HG03432 (cell line): ENCODE measurements around the gene PRKAR2B.
"Not testable (repeated sequence)": the region's sequence is repeated elsewhere in the genome, so short reads cannot be mapped to it uniquely, and the experiment has no call there.

ENCODE experiments used
- ATAC-seq: cut with Tn5 transposase; IDR thresholded peaks from one replicate; pipeline ENCODE4 v1.9.1; 2021; ENCODE audit warnings: mild to moderate bottlenecking, moderate library complexity; ENCODE audit not compliant: unreplicated experiment

Gene PRKAR2B

GRCh38 chr7:107076781-107077698 lies 32.5 kb downstream of the PRKAR2B start:
- ATAC-seq, result no peak

- no peak for ATAC-seq
Observed at GRCh38 chr7:107077699-107078516, 33.4 kb downstream of the PRKAR2B start.

GRCh38 chr7:107078517-107078966 lies 34.0 kb downstream of the PRKAR2B start:
- no peak for ATAC-seq

DNA sequence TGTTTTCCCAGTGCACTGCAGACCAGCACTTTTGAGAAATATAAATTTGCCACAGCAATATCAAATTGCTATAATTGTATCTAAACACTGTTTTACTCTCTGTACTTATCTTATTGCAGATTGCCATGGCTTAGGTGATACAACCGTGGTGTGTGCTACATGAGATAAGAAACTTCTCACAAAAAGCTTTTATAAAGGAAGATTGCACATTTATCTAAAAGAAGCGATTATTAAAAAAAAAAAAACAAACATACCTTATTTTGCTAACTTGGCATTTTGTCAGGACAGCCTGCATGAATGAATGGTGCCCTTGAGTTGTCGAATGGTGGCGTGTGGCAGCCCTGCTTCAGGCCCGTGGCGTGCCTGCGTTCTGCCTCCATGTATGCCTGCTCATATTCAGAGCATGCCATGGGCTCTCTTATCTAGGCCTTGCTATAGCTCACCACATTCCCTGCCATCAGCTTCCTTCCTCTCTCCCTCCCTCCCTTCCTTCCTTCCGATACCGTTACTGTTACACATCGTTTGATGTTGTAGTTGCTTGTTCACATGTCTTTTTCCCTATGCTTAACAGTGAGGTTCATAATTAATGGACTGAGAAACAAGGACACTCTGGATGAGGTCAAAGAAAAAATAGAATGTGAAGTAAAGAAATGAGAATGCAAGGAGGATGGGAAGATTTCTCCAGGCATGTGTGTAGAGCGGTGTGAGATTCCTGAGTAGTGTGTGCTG lies 34.9 kb downstream of the PRKAR2B start:
- no peak for ATAC-seq

DNA sequence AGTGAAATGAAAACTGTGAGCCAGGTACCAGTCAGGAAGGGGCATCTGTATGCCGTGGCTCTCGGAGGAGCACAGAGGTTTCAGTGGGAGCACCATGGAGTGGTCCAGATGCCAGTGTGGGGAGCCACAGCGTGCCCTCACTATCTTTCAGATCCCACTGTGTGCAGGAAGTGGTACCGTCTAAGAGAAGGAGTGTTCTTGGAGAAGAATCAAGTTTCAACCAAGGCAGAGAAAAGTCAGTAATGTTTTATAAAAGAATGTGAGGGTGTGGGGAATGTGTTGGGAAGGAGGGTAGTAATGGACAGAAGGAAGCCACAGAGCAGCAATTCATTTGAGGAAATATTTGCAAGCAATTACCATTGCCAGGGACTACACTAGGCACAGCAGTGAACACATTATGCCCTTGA lies 35.6 kb downstream of the PRKAR2B start:
- no peak for ATAC-seq

GRCh38 chr7:107080533-107080932 lies 36.0 kb downstream of the PRKAR2B start:
- ATAC-seq, result no peak

- no peak for ATAC-seq
Observed at GRCh38 chr7:107085180-107085579, 40.7 kb downstream of the PRKAR2B start.

- no peak for ATAC-seq
Observed at GRCh38 chr7:107089627-107090026, 45.1 kb downstream of the PRKAR2B start.

DNA sequence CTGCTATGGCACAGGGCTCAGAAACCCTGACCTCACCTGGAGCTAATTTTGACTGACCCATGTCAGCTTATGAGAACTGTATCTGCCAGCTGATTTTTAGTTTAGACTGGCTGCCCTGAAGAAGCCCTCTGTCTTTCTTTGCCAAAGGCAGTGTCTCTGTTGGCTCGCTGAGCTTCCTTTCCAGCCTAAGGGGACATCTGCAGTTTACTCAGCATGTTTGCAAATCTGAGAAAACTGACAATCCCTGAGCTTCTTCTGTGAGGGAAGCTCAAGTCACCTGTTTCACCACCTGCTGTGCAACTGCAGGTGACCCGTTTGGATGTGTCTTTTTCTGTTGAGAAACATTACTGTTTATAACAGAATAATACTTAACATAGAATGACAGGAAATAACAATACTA lies 46.0 kb downstream of the PRKAR2B start:
- no peak for ATAC-seq

DNA sequence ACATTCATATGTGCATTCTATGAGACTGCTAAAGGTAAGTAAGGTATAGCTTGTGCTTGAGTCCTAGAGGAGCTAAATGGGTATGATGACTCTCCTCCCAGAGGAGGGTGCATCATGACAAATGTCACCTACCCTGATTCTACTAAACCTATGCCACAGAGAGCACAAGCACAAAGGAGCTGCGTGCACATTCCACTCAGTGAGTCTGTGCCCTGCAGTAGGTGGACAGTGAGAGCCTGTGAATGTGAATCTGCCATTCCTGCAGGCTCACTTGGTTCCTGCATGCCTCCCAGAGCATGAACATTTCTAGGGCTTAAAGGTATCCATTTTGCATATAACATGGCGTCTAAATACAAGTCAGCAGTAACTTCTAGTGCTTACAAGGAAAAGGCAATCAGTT lies 46.8 kb downstream of the PRKAR2B start:
- ATAC-seq, result no peak

- ATAC-seq, result not testable (repeated sequence)
Observed at GRCh38 chr7:107093671-107094070, 49.2 kb downstream of the PRKAR2B start.

GRCh38 chr7:107099154-107099553 lies 54.6 kb downstream of the PRKAR2B start:
- ATAC-seq, result not testable (repeated sequence)

- no peak for ATAC-seq
Observed at GRCh38 chr7:107100824-107101223, 56.3 kb downstream of the PRKAR2B start.

GRCh38 chr7:107103369-107103768 lies 58.9 kb downstream of the PRKAR2B start:
- no peak for ATAC-seq

DNA sequence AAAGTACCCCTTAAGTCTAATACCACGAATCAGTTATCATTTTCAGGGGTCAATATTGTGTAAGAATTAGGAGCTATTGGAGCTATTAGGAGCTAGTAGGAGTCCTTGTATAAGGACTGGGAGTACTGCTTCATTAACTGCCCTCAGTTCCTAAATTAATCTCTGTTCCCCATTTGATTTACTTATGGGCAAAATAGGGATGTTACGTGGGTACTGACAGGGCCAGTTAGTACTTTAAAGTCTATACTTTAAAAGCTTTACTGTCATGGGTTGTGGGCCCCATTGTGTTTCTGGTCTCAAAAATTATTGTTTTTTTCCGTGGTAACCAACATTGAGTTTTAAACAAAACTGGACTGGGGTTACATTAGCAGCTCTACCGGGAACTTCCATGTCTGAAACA lies 60.3 kb downstream of the PRKAR2B start:
- no peak for ATAC-seq

- ATAC-seq, result no peak
Observed at GRCh38 chr7:107105591-107106245, 61.2 kb downstream of the PRKAR2B start.

DNA sequence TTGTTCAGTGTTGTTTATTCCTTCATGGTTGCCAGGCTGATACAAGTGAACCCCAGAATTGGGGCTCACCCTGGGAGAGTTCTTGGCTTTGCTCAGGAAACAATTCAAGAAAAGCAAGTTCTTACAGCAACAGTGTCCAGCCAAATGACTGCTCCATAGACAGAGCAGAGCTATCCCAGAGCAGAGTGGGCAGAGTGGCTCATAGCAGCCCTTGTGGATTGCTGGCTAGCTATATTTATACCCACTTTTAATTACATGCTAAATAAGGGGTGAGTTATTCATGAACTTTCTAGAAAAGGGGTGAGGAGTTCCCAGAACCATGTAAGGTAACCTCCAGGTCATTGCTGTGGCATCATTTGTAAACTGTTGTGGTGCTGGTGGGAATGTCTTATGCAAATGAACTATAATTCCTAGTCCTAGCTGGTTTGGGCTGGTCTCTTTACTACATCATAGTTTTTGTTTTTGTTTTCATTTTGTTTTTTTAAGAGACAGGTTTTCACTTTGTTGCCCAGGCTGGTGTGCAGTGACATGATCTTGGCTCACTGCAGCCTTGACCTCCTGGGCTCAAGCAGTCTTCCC lies 64.4 kb downstream of the PRKAR2B start:
- ATAC-seq, result no peak

- no peak for ATAC-seq
Observed at GRCh38 chr7:107109955-107110354, 65.5 kb downstream of the PRKAR2B start.

- no peak for ATAC-seq
Observed at GRCh38 chr7:107111196-107111595, 66.7 kb downstream of the PRKAR2B start.

- ATAC-seq, result no peak
Observed at GRCh38 chr7:107113866-107114265, 69.4 kb downstream of the PRKAR2B start.
